H9 (cell line): Measurements from ENCODE around the gene ABCC2. TPM values are rescaled to one million over a fixed set of nuclear protein-coding genes. Genes with fewer than 3 reads are reported as not detected.

Experiments
- DNase-seq: peaks from one replicate; pipeline ENCODE4 v3.0.0-alpha.2; 2017
- H2AFZ ChIP-seq: one replicate; pipeline ENCODE4 v1.6.1; 2013; ENCODE audit warnings: mild to moderate bottlenecking, low read length, control low read depth, moderate library complexity
- H2AK5ac ChIP-seq: 2 replicates; pipeline ENCODE4 v1.6.1; 2013; ENCODE audit warnings: low read length, control low read depth, mixed read lengths; ENCODE audit not compliant: insufficient read length
- H2BK120ac ChIP-seq: one replicate; pipeline ENCODE4 v1.6.1; 2013; ENCODE audit warnings: low read depth, mild to moderate bottlenecking, low read length, control low read depth, inconsistent platforms; ENCODE audit not compliant: poor library complexity, severe bottlenecking
- H2BK12ac ChIP-seq: 2 replicates; pipeline ENCODE4 v1.6.1; 2013; ENCODE audit warnings: low read length, control low read depth, mixed read lengths, low read depth; ENCODE audit not compliant: insufficient read length
- H2BK15ac ChIP-seq: 2 replicates; pipeline ENCODE4 v1.6.1; 2013; ENCODE audit warnings: low read depth, low read length, control low read depth
- H2BK20ac ChIP-seq: one replicate; pipeline ENCODE4 v1.6.1; 2013; ENCODE audit warnings: low read depth, mild to moderate bottlenecking, low read length, control low read depth, inconsistent platforms; ENCODE audit not compliant: poor library complexity, severe bottlenecking
- H2BK5ac ChIP-seq: 2 replicates; pipeline ENCODE4 v1.6.1; 2013; ENCODE audit warnings: low read length, control low read depth, mixed read lengths; ENCODE audit not compliant: insufficient read length
- H3K14ac ChIP-seq: 2 replicates; pipeline ENCODE4 v1.6.1; 2013; ENCODE audit warnings: low read length, control low read depth; ENCODE audit not compliant: insufficient read depth
- H3K18ac ChIP-seq: 2 replicates; pipeline ENCODE4 v1.6.1; 2013; ENCODE audit warnings: low read depth, mild to moderate bottlenecking, mixed read lengths, low read length, control low read depth; ENCODE audit not compliant: insufficient read length
- H3K23ac ChIP-seq: 2 replicates; pipeline ENCODE4 v1.6.1; 2013; ENCODE audit warnings: low read length, control low read depth, mixed read lengths, low read depth; ENCODE audit not compliant: insufficient read length
- H3K23me2 ChIP-seq: 2 replicates; pipeline ENCODE4 v1.6.1; 2013; ENCODE audit warnings: low read depth, mild to moderate bottlenecking, mixed read lengths, low read length, control low read depth; ENCODE audit not compliant: insufficient read length, poor library complexity, severe bottlenecking
- H3K27ac ChIP-seq: 2 replicates; pipeline ENCODE4 v1.5.1; 2013; ENCODE audit warnings: low read length, control low read depth, mixed read lengths, low read depth; ENCODE audit not compliant: insufficient read length
- H3K27me3 ChIP-seq: 2 replicates; pipeline ENCODE4 v1.6.1; 2013; ENCODE audit warnings: low read length, control low read depth, inconsistent platforms; ENCODE audit not compliant: insufficient read depth
- H3K4ac ChIP-seq: 2 replicates; pipeline ENCODE4 v1.6.1; 2013; ENCODE audit warnings: low read depth, mild to moderate bottlenecking, control low read depth, inconsistent platforms, low read length, moderate library complexity
- H3K4me1 ChIP-seq: 2 replicates; pipeline ENCODE4 v1.6.1; 2013; ENCODE audit warnings: low read length, control low read depth, inconsistent platforms; ENCODE audit not compliant: insufficient read depth
- H3K4me2 ChIP-seq: 2 replicates; pipeline ENCODE4 v1.6.1; 2013; ENCODE audit warnings: low read length, control low read depth, mixed read lengths; ENCODE audit not compliant: insufficient read length, insufficient read depth
- H3K56ac ChIP-seq: 2 replicates; pipeline ENCODE4 v1.6.1; 2013; ENCODE audit warnings: low read depth, mild to moderate bottlenecking, mixed read lengths, low read length, control low read depth; ENCODE audit not compliant: insufficient read length
- H3K79me1 ChIP-seq: 2 replicates; pipeline ENCODE4 v1.6.1; 2013; ENCODE audit warnings: low read depth, mild to moderate bottlenecking, moderate library complexity, low read length, control low read depth, inconsistent platforms; ENCODE audit not compliant: insufficient read depth, poor library complexity, severe bottlenecking
- H3K79me2 ChIP-seq: 2 replicates; pipeline ENCODE4 v1.6.1; 2013; ENCODE audit warnings: low read length, control low read depth, inconsistent platforms; ENCODE audit not compliant: insufficient read depth
- H3K9ac ChIP-seq: 2 replicates; pipeline ENCODE4 v1.6.1; 2013; ENCODE audit warnings: low read length, control low read depth, mixed read lengths; ENCODE audit not compliant: insufficient read length; ENCODE audit errors: extremely low read depth
- H3K9me3 ChIP-seq: one replicate; pipeline ENCODE4 v1.6.1; 2013; ENCODE audit warnings: low read depth, low read length, inconsistent platforms; ENCODE audit not compliant: control insufficient read depth
- H3T11ph ChIP-seq: one replicate; pipeline ENCODE4 v1.6.1; 2013; ENCODE audit warnings: mild to moderate bottlenecking, low read length, control low read depth, inconsistent platforms
- H4K20me1 ChIP-seq: one replicate; pipeline ENCODE4 v1.6.1; 2013; ENCODE audit not compliant: control insufficient read depth, insufficient read length, insufficient read depth
- H4K5ac ChIP-seq: 2 replicates; pipeline ENCODE4 v1.6.1; 2013; ENCODE audit warnings: low read depth, mild to moderate bottlenecking, mixed read lengths, low read length, control low read depth; ENCODE audit not compliant: insufficient read length
- H4K8ac ChIP-seq: replicated peaks from 2 replicates; pipeline ENCODE4 v1.6.1; 2013; ENCODE audit warnings: low read length, control low read depth, mixed read lengths, low read depth; ENCODE audit not compliant: insufficient read length
- H4K91ac ChIP-seq: 2 replicates; pipeline ENCODE4 v1.6.1; 2013; ENCODE audit warnings: low read depth, mild to moderate bottlenecking, moderate library complexity, mixed read lengths, low read length, control low read depth; ENCODE audit not compliant: insufficient read length
- H3K27ac Mint-ChIP-seq, 3 experiments: 2 replicates in 2 of 3; 3 replicates in 1 of 3; pipeline ENCODE4 v1.8.0; 2020 to 2021; ENCODE audit warnings: mixed read lengths in 3 of 3, mild to moderate bottlenecking in 1 of 3, moderate library complexity in 1 of 3
- H3K27me3 Mint-ChIP-seq: 2 replicates; pipeline ENCODE4 v1.8.0; 2021; ENCODE audit warnings: low read depth, mild to moderate bottlenecking, moderate library complexity, mixed read lengths
- H3K36me3 Mint-ChIP-seq, 3 experiments: 2 replicates in 2 of 3; 3 replicates in 1 of 3; pipeline ENCODE4 v1.8.0; 2020 to 2021; ENCODE audit warnings: low read depth in 3 of 3, mixed read lengths in 3 of 3; ENCODE audit not compliant: insufficient read depth in 1 of 3
- H3K4me1 Mint-ChIP-seq, 2 experiments: 2 replicates each; pipeline ENCODE4 v1.8.0; 2020; ENCODE audit warnings: mixed read lengths in 2 of 2
- H3K4me3 Mint-ChIP-seq, 2 experiments: 2 replicates in 1 of 2; 3 replicates in 1 of 2; pipeline ENCODE4 v1.8.0; 2020 to 2021; ENCODE audit warnings: mild to moderate bottlenecking in 2 of 2, mixed read lengths in 2 of 2, moderate library complexity in 1 of 2
- H3K9me3 Mint-ChIP-seq, 2 experiments: 2 replicates in 1 of 2; 3 replicates in 1 of 2; pipeline ENCODE4 v1.8.0; 2020; ENCODE audit warnings: mild to moderate bottlenecking in 2 of 2, mixed read lengths in 2 of 2, moderate library complexity in 1 of 2
- WGBS: extraction: QIAGEN DNeasy Blood & Tissue Kit; methylation state at CpG from one replicate; pipeline ENCODE4 v1.1.7; 2013; ENCODE audit warnings: missing lambda C conversion rate, low lambda C conversion rate, mixed read lengths; ENCODE audit not compliant: insufficient read length; ENCODE audit errors: extremely low coverage; 5-methylcytosine and 5-hydroxymethylcytosine counted together
- total RNA-seq: library from RNA; stranded (reverse); gene quantifications from 2 replicates; pipeline ENCODE4 v1.2.1, GENCODE V29; 2021
- TF ChIP-seq, protein P1 (sequence below): fragments of 200-600 bp; sonication (generic); conservative IDR thresholded peaks from 3 replicates; pipeline ENCODE4 v1.8.0; 2021; ENCODE audit warnings: antibody characterized with exemption, mild to moderate bottlenecking

ABCC2 gene
- total RNA-seq, 1 experiment from 2014 or later: 0.68 TPM

DNA sequence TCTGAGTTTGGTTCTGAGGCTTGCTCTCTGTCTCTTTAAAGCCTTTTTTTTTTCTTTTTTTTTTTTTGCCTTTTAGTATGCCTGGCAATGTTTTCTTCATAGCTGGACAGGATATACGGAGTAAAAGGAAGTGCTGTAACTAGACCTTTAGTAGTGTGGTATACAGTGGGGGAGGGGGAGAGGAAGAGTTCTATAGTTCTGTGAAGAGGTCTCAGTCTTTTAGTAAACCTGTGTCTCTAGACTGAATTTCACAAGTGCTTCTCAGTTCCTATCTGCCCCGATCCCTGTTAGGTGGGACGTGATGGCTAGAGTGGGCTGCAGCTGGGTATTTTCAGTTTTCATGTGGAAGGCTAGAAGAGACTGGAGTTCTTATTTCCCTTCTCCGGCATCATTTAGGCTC, 3.1 kb upstream of the ABCC2 start:
- WGBS: no CpG with 5 or more reads among the region's 4 CpGs
- H3K4me2 ChIP-seq: no peak overlapping the region

More for the DNA sequence above, 3.1 kb upstream of the ABCC2 start:
- H3K27me3 ChIP-seq: no peaks in the 10 kb centered on the region
- no peak overlapping the region for H3K23ac ChIP-seq
- H2AK5ac ChIP-seq: no peak overlapping the region
- TF ChIP-seq, protein P1, sequence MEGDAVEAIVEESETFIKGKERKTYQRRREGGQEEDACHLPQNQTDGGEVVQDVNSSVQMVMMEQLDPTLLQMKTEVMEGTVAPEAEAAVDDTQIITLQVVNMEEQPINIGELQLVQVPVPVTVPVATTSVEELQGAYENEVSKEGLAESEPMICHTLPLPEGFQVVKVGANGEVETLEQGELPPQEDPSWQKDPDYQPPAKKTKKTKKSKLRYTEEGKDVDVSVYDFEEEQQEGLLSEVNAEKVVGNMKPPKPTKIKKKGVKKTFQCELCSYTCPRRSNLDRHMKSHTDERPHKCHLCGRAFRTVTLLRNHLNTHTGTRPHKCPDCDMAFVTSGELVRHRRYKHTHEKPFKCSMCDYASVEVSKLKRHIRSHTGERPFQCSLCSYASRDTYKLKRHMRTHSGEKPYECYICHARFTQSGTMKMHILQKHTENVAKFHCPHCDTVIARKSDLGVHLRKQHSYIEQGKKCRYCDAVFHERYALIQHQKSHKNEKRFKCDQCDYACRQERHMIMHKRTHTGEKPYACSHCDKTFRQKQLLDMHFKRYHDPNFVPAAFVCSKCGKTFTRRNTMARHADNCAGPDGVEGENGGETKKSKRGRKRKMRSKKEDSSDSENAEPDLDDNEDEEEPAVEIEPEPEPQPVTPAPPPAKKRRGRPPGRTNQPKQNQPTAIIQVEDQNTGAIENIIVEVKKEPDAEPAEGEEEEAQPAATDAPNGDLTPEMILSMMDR: no peak
- H3K56ac ChIP-seq: no peak overlapping the region
- no peaks in the 10 kb centered on the region for H4K20me1 ChIP-seq
- no peak overlapping the region for H3K18ac ChIP-seq
- no peak overlapping the region for H4K91ac ChIP-seq
- no peaks in the 10 kb centered on the region for H3K79me1 ChIP-seq
- H3K4me3 Mint-ChIP-seq: no peak overlapping the region
- H2BK120ac ChIP-seq: no peak overlapping the region
- H3K4me1 Mint-ChIP-seq: peaks cover 15 to 18% of the 10 kb centered on the region in 2 experiments
- no peak overlapping the region for H3K9ac ChIP-seq
- DNase-seq: no peak
- H2BK12ac ChIP-seq: no peak overlapping the region
- H3K9me3 ChIP-seq: no peaks in the 10 kb centered on the region
- H3K36me3 Mint-ChIP-seq: no peaks in the 10 kb centered on the region
- no peak overlapping the region for H2BK5ac ChIP-seq
- no peak overlapping the region for H3K27ac Mint-ChIP-seq
- H3K79me2 ChIP-seq: no peaks in the 10 kb centered on the region
- H3K23me2 ChIP-seq: no peaks in the 10 kb centered on the region
- no peak overlapping the region for H4K8ac ChIP-seq
- H3K27ac ChIP-seq: no peak overlapping the region
- H3K14ac ChIP-seq: no peak overlapping the region
- H2BK20ac ChIP-seq: no peak overlapping the region
- peaks cover 3% of the 10 kb centered on the region; the same call in 1 of the 2 replicates for H3K4me1 ChIP-seq
- no peak overlapping the region for H4K5ac ChIP-seq
- no peak overlapping the region for H3T11ph ChIP-seq
- H2AFZ ChIP-seq: no peak overlapping the region
- H3K9me3 Mint-ChIP-seq: no peaks in the 10 kb centered on the region; a peak in 1 of 5 replicates
- H3K27me3 Mint-ChIP-seq: 0 out of 2 replicates have a peak, but pooled peaks cover 1% of the 10 kb centered on the region
- H2BK15ac ChIP-seq: no peak overlapping the region
- H3K4ac ChIP-seq: no peak overlapping the region
